ENCODE measurements around the gene ACTRT1. TPM values are rescaled to one million over a fixed set of nuclear protein-coding genes. Genes with fewer than 3 reads are reported as not detected.

Gene ACTRT1
- total RNA-seq = not detected in 2 replicates
- long read RNA-seq = 0 reads

- no peak for TF ChIP-seq CTCF (conservative IDR thresholded peaks at IDR 0.05)
- H3K4me3 Mint-ChIP-seq = no peak within 1 kb of the TSS
- no peaks in the 10 kb centered on the region for H3K4me1 Mint-ChIP-seq
- H3K36me3 Mint-ChIP-seq (ENCODE audit: low read depth) = no peaks in the 10 kb centered on the region
- H3K27ac Mint-ChIP-seq (ENCODE audit: unreplicated experiment) = no peak within 1 kb of the TSS
- no peak for DNase-seq (ENCODE audit: low read depth, low spot score)
- H3K9me3 Mint-ChIP-seq = peaks cover 7% of the 10 kb centered on the region
- no peaks in the 10 kb centered on the region for H3K27me3 Mint-ChIP-seq (ENCODE audit: low read depth)
Measured at GRCh38 chrX:128052303-128052702, at the start of gene ACTRT1. Gene ACTRT1, minus strand, starts transcription at chrX:128052403. Its CDS starts 197 bp downstream, at chrX:128052206.

DNA sequence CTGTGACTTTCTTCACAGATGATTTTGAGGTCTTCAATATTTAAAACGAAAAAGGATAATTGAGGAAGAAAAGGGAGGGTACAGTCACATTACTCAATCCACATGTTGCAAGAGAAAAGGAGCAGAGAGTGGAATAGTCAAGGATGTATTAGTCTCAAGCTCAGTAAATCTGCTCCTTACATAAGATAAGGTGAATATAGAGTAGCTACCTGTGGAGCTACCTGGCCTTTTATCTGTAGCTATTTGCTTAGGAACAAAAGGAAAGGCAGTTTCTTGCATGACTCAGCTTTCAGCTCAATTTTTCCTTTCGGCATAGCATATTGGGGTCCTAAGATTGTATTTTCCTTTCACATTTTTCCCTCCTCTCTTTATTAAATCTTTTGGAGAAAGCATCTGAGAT is 26.3 kb upstream of the ACTRT1 start:
- Mint-ChIP-seq H3K9me3 (no peaks in the 10 kb centered on the region), H3K4me3 (no peak overlapping the region), H3K36me3 (ENCODE audit: low read depth) (no peaks in the 10 kb centered on the region), H3K27ac (ENCODE audit: unreplicated experiment) (no peak overlapping the region), H3K4me1 (no peaks in the 10 kb centered on the region), H3K27me3 (ENCODE audit: low read depth) (no peaks in the 10 kb centered on the region)
- no peak for DNase-seq (ENCODE audit: low read depth, low spot score)
- TF ChIP-seq CTCF (conservative IDR thresholded peaks at IDR 0.05) = no peak

GRCh38 chrX:128057421-128057820 is 5.2 kb upstream of the ACTRT1 start:
- no peaks in the 10 kb centered on the region for H3K4me1 Mint-ChIP-seq
- TF ChIP-seq CTCF (conservative IDR thresholded peaks at IDR 0.05) = no peak
- no peak overlapping the region for H3K4me3 Mint-ChIP-seq
- no peaks in the 10 kb centered on the region for H3K36me3 Mint-ChIP-seq (ENCODE audit: low read depth)
- peaks cover 16% of the 10 kb centered on the region for H3K9me3 Mint-ChIP-seq
- no peaks in the 10 kb centered on the region for H3K27me3 Mint-ChIP-seq (ENCODE audit: low read depth)
- no peak for DNase-seq (ENCODE audit: low read depth, low spot score)
- H3K27ac Mint-ChIP-seq (ENCODE audit: unreplicated experiment) = no peak overlapping the region

DNA sequence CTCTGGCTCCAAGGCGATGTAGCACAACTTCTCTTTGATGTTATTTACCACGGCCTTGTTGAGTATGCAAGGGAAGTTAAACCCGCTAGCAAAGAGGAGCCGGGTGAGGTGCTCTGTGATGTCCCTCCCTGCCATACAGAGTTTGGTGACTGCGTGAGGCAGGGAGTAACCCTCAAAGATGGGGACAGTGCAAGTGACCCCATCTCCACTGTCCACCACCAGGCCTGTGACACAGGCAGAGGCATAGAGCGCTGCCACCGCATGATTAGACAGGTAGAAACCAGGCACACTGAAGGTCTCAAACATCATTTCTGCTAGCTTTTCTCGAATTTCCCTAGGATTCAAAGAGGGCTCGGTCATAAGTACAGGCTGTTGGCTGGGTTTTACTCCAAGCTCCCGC is 677 bp downstream of the ACTRT1 start:
- DNase-seq (ENCODE audit: low read depth, low spot score) = no peak
- H3K36me3 Mint-ChIP-seq (ENCODE audit: low read depth) = no peaks in the 10 kb centered on the region

DNA sequence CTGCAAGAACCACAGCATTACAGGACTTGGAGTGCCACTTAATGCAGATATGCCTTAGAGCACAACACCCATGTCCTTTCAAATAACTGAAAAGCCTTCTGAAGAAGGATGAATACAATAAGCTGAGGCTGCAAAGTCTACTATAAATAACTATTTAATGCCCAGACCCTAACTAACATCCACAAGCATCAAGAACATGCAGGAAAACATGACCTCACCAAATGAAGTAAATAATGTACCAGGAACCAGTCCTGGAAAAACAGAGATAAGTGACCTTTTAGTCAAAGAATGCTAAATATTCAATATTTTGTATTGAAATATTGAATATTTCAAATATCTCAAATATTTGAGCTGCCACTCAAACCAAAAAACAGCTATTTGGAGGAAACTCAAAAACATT is 16.9 kb downstream of the ACTRT1 start:
- no peak for TF ChIP-seq CTCF (conservative IDR thresholded peaks at IDR 0.05)
- H3K36me3 Mint-ChIP-seq (ENCODE audit: low read depth) = no peaks in the 10 kb centered on the region
- no peaks in the 10 kb centered on the region for H3K9me3 Mint-ChIP-seq
- H3K4me1 Mint-ChIP-seq = no peaks in the 10 kb centered on the region
- H3K27me3 Mint-ChIP-seq (ENCODE audit: low read depth) = no peaks in the 10 kb centered on the region
- H3K4me3 Mint-ChIP-seq = no peak overlapping the region
- no peak for DNase-seq (ENCODE audit: low read depth, low spot score)
- no peak overlapping the region for H3K27ac Mint-ChIP-seq (ENCODE audit: unreplicated experiment)

More for the DNA sequence above, 677 bp downstream of the ACTRT1 start:
- H3K9me3 Mint-ChIP-seq = peaks cover 7% of the 10 kb centered on the region
- no peak overlapping the region for H3K27ac Mint-ChIP-seq (ENCODE audit: unreplicated experiment)
- H3K27me3 Mint-ChIP-seq (ENCODE audit: low read depth) = no peaks in the 10 kb centered on the region
- TF ChIP-seq CTCF (conservative IDR thresholded peaks at IDR 0.05) = no peak
- no peak overlapping the region for H3K4me3 Mint-ChIP-seq
- H3K4me1 Mint-ChIP-seq = no peaks in the 10 kb centered on the region

GRCh38 chrX:128021566-128021965 is 30.6 kb downstream of the ACTRT1 start:
- H3K4me3 Mint-ChIP-seq = no peak overlapping the region
- no peak for DNase-seq (ENCODE audit: low read depth, low spot score)
- H3K27ac Mint-ChIP-seq (ENCODE audit: unreplicated experiment) = no peak overlapping the region
- no peaks in the 10 kb centered on the region for H3K27me3 Mint-ChIP-seq (ENCODE audit: low read depth)
- no peak for TF ChIP-seq CTCF (conservative IDR thresholded peaks at IDR 0.05)
- peaks cover 15% of the 10 kb centered on the region for H3K9me3 Mint-ChIP-seq
- no peaks in the 10 kb centered on the region for H3K4me1 Mint-ChIP-seq
- peaks cover 2% of the 10 kb centered on the region for H3K36me3 Mint-ChIP-seq (ENCODE audit: low read depth)

Data from neural crest cell (in vitro differentiated cells).